ENCODE results near the gene ZMAT3.
A peak's percentile ranks its signal among the peaks of the same experiment; 100 is the strongest.
"Not testable (repeated sequence)": the region's sequence is repeated elsewhere in the genome, so short reads cannot be mapped to it uniquely, and the experiment has no call there.

Gene ZMAT3, protein sequence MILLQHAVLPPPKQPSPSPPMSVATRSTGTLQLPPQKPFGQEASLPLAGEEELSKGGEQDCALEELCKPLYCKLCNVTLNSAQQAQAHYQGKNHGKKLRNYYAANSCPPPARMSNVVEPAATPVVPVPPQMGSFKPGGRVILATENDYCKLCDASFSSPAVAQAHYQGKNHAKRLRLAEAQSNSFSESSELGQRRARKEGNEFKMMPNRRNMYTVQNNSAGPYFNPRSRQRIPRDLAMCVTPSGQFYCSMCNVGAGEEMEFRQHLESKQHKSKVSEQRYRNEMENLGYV

DNA sequence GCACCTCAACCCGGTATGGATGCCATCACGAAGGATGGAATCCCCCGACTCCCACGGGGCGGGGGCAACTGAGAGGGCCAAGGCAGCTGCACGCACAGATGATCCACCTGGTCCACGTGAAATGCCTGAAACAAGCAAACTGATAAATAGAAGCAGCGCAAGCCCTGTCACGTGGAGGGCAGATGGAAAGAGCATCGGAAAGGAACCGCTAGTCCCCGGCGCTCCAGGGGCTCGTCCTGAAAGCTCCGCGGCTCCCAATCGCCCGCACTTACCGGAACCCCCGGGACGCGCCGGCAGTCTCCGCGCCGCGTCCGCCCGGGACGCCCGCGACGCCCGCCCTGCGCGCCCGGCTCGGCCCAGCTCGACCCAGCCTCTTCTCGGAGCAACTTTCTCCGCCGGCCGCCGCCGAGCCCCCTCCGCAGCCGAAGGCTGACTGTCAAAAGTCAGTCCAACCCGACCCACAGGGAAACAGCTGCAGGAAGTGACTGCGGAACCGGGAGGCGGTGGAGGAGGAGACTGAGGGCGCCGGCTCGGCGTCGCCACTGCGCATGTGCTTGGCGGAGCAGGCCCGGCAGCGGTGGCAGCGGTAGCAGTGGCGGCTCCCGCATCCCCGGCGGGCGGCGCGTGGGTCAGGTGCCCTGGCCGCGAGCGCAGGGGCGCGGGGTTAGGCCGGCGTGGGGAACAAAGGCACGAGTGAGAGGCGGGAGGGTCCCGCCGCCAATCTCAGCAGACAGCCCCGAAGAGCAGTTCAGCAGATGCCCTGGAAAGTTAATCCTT is at the start of gene ZMAT3:
Gene ZMAT3 (minus strand): TSS at position 487 of the 777 bp plus-strand sequence. CDS start 4,057 bp downstream, outside the sequence.
- DNase-seq = peak; percentile 81

DNA sequence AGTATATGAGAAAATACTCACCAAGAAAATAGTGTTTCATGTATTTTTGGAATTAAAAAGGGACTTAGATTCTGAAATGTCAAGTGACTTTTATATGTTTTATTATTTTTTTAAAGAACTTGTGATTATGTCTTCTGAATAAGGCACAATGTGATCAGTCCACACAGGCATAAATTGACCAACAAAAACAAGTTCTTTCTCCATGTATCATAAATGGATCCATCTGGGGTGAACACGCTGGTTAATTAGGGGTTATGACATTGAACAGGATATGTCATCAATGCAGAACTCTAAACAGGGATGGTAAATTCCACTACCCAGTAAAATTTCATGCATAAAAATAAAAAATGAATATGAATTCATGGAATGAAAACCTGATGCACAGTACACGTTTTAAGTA is 45.2 kb upstream of the ZMAT3 start:
- DNase-seq = no peak

DNA sequence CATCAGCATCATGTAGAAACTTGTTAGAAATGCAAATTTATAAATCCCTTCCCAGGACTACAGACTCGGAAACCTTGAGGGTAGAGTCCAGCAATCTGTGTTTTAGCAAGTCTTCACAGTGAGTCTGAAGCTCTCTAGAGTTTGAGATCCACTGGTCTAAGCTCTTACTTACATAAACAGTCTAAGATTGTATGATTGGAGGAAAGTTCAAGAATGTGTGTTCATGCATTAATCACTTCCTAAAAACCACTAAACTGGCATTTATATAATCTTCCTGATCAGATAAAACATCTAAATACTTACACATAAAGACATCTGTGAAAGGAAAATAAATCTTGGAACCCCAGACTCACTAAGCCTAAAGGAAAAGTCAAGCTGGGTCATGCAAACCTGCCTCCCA is 43.8 kb upstream of the ZMAT3 start:
- DNase-seq = not testable (repeated sequence)

DNA sequence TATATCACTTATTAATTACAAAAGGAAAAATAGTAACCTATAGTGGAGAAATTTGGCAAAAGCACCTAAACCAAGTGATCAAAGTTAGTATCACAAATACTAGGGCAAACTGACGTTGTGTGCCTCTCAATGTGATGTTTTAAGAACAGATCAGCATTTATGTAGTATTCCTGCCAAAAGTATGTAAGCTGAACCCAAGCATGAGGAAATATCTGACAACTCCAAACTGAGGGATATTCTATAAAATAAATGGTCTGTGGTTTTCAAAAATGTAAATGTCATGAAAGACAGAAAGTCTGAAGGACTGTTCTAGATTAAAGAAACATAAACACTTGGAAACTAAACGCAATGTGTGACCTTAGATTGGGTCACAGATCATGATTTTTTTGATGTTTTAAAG is 42.3 kb upstream of the ZMAT3 start:
- no peak for DNase-seq

DNA sequence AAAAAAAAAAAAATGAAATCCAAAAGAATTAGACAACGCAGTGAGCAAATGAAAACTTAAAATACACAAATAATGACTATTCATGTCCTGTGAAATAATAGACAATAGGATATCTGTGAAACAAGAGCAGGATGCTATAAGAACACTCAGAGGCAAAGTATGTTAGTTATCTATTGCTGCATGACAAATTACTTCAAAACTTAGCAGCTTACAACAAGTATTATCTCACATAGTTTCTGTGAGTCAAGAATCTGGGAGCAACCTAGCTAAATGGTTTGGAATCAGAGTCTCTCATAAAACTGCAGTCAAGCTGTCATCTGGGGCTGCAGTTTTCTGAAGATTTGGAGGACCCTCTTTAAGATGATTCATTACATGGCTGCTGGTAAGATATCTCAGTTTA is 36.5 kb upstream of the ZMAT3 start:
- no peak for DNase-seq

DNA sequence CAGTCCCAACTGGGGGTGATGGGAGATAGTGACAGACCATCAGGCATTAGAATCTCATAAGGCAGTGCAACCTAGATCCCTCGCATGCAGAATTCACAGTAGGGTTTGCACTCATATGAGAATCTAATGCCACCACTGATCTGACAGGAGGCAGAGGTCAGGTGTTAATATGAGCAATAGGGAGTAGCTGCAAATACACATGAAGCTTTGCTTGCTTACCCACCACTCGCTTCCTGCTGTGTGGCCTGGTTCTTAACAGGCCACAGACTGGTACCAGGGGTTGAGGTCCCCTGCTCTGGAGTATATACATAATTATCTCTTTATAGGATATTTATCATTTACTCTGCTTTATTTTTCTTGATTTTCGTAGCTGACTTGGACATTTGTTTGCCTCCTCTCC is 36.0 kb upstream of the ZMAT3 start:
- DNase-seq = no peak

DNA sequence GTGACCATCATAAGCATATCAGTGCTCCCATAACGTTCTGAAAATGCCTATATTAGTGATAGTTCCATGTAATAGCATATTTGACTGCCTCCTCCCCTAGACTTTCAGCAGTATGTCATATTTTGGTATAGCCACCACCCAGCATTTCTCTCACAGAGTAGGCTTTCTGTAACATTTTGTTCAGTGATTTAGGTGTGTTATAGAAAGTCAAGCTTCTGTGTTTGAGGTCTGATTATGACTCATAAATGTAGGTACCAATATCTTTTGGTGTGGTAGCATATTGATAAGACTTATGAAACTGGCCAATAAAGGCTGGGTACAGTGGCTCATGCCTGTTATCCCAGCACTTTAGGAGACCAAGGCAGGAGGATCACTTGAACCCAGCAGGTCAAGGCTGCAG is 34.3 kb upstream of the ZMAT3 start:
- no peak for DNase-seq

DNA sequence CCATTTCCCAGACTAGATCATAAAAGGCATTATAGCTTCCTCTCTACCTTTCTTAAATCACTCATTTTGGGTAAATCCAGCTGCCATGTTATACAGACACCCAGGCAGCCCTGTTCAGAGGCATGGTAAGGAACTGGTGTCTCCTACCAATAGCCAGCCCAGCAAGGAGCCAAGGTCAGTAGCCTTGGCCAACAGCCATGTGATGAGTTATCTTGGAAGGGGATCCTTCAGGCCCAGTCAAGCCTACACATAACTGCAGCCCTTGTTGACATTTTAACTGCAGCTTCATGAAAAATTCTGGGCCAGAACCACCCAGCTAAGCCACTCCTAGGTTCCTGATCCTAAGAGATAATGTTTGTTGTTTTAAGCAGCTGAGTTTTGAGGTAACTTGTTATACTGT is 29.0 kb upstream of the ZMAT3 start:
- peak; percentile 43 for DNase-seq

DNA sequence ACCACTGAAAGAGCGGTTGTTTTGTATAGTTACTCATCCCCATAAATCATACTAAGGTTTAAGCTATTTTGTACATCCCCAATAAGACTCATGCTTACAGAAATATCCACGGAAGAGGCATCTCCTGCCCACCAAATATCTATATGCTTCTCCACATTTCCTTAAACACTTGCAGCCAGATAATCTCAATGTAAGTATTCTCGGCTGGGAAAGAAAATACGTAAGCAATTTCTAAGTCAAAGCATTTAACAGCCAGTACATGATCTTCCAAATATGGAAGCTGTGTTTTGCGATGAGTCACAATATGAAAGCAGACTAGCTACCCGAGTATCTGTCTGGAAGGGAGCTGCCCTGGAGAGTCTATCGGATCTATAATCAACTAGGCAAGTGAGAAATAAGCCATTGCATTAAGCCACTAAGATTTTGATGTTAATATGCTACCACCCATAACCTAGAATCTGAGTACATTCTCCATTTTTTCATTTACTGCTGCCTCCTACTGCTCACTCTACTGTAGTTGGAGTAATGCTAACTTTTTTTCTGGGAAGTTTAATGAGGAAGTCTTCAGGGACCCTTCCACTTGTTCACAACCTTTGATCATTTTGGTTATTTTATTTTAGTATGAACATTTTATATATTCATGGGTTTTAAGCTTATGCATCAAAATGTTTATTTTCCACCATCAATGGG is 26.9 kb upstream of the ZMAT3 start:
- DNase-seq = no peak

DNA sequence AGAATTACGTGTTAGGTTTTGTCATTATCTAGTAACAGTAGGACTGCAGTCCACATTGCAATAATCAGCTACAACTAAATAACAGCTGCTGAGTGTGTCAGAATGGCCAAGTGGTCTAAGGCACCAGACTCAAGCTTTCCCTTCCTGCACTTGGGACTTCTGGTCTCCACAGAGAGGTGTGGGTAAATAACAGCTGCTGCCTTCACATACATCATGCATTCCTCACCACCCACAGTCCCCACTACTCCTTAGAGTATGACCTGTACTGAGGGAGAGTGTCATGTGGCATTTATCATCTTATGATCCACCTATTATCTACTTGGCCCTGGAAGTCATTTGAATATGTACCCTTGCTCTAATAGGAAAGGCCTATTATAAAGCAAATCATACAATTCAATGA is 22.2 kb upstream of the ZMAT3 start:
- no peak for DNase-seq

DNA sequence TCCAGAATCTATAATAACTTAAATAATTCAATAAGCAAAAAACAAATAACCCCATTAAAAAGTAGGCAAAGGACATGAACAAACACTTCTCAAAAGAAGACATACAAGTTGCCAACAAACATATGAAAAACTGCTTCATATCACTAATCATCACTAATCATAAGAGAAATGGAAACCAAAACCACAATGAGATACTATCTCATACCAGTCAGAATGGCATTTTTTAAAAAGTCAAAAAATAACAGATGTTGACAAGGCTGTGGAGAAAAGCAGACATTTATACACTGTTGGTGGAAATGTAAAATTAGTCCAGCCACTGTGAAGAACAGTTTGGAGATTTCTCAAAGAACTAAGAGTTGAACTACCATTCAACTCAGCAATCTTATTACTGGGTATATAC is 19.5 kb upstream of the ZMAT3 start:
- no peak for DNase-seq

DNA sequence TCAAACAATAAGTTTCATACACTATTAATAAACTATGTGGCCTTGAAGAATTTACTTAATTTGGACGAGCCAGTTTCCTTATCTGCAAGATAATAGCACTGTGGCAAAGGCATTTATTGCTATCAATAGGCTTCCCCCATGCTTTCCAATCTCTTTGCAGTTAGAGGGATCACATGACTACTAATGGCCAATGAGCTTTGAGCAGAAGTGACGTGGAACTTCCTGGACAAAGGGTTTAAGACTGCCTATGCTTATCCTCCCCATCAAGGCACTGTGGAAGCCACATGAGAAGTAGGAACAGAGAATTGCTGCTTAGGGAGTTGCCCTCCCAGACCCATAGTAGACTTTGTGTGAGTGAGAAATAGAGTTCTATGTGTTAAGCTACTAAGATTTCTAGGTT is 16.7 kb upstream of the ZMAT3 start:
- peak; percentile 40 for DNase-seq

DNA sequence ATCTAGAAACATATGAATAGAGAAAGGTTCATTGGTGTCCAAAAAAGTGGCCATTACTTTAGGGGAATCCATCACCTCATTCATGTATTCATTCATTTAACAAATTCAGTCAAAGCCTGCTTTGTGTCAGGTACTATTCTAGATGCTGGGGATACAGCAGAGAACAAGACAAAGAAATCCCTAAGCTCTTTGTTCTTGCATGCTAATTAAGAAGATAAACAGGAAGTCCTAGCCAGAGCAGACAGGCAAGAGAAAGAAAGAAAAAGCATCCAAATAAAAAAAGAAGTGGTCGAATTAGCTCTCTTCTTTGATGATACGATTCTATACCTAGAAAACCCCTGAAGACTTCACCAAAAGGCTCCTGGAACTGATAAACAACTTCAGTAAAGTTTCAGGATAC is 12.4 kb upstream of the ZMAT3 start:
- no peak for DNase-seq

DNA sequence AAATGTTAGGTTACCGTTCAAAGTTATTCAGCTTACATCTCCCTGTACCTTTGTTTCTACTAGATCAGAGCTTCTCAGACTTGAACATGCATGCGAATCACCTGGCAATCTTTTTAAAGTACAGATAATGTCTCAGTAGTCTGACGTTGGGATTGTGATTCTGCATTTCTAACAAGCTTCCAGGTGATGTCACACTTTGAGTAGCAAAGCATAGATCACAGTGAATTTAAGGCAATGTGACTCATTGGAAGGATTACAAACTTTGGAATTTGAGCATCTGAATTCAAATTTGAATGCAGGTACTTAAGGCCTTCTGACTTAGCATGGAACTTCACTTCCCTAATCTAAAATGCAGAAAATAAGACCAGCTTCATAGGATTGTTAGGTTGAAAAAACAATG is 10.8 kb upstream of the ZMAT3 start:
- DNase-seq = no peak

DNA sequence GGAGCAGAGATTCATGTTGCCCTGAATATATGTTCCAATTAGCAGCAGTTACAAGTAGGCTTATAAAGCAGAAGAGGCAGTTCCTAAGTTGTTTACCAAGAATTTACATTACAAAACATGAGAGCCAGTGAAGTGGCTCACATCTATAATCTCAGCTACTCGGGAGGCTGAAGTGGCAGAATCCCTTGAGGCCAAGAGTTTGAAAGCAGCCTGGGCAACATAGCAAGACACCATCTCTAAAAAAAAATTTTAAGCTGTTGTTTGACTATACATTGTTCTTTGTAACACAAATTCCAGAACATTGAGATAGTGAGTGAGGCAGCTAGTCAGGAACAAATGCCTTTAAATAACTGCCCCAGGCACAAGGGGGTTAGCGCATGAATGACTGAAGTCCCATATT is 10.3 kb upstream of the ZMAT3 start:
- no peak for DNase-seq

DNA sequence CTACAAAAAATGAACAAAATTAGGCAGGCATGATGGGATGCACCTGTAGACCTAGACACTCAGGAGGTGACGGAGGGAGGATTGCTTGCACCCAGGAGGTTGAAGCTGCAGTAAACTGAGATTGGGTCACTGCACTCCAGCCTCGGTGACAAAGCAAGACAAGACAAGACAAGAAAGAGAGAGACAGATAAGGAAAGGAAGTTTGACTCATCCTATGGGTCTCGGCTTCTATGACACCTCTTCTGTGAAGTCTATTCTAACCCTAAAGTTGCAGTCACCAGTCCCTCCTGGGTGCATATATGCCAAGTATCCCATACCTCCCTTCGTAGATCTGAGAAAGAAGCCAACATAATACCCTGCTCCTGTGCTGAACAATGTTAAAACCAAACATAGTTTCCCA is 7.9 kb upstream of the ZMAT3 start:
- no peak for DNase-seq

DNA sequence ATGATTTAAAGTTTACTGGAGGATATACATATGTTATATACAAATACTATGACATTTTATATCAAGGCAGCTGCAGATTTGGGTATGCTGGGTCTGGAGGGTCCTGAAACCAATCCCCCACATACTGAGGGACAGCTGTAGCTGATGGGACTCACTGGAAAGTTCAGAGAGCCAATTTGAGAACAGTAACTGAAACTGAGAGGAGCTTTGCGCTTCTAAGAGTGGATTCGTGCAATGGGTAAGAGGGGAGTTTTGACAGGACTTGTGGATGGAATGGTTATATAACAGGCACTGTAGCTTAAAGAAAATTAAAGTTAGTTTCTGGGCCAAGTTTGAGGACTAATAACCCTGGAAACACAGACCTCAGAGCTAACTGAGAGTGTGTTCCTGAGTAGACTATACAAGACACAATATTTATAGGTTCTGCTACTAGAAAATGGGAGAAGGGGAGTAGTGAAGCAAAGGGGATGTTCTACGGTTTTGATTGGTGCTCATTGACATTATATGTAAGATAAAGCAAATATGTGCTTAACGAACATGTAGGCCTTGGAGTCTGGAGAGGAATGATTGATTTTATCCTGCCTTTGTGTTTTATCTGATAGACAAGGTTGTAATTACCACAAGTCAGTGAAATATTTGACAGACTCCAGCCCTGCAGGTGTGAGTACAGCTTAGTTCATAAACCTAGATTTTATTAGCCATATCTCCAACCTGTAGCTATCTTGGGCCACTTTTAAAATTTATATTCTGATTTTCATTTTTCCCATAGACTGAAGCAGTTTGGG is 4.8 kb upstream of the ZMAT3 start:
- no peak for DNase-seq

DNA sequence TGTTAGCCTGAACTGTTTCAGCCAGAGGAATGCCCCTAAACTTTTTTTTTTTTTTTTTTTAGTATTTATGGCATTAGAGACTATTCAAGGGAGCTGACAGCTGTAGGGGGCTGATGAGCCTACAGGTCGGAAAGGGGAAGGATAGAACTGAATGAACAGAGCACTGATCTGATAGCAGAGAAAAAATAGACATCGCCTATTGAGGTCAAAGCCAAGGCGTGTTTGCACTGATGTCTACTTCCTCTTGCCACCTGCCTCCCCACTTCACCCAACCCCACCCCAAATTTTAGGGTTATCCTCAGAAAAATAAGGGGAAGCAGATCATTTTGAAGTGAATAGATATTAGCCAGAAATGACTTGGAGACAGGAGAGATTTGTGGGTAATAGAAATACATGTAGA is 3.0 kb upstream of the ZMAT3 start:
- DNase-seq = peak; percentile 11

DNA sequence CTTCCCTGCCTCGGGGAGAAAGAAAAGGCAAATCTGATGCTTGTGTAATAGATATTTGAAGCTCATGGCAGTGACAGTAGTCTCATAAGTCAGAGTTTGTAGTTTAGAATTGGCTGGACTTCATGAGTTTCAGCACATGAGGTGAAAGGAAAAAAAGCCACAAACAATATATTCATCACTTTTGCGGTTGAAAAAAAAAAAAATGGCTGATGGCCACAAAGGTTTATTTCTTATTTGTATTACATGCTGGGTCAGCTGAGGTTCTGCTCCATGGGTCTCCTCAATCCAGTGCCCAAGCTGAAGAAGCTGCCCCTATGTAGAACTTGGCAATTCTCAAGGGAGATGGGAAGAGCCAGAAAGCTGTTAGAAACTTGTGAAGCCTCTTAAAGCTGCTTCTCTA is 2.2 kb upstream of the ZMAT3 start:
- no peak for DNase-seq

DNA sequence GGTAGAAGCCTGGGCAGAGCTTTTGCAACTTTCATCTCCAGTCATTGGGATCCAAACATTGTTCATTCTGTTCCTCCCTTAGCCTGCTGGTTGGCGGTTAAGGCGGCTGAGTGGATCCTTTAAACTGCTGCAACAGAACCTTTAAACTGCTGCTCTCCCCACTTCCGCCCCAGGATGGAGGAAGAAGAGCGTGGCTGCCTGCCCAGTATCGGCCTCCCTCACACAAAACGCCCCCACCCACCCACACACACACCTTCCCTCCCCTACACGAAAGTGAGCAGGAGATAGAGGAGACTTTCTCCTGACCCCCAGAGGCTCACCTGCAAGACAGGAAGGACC is 460 bp upstream of the ZMAT3 start:
- DNase-seq = peak; percentile 56

DNA sequence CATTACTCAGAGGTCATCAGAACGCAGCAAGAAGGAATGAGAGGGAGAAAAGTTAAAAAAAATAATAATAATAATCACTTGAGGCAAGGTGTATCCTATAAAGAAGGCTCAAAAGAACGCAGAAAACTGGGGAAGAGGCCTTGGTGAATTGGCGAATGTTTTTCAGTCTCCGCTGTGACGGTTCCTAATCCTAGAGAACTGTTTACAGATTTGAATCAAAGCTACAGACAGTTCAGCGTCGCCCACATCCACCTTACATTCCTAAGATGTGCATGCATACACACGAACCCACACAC is 634 bp downstream of the ZMAT3 start:
- no peak for DNase-seq

DNA sequence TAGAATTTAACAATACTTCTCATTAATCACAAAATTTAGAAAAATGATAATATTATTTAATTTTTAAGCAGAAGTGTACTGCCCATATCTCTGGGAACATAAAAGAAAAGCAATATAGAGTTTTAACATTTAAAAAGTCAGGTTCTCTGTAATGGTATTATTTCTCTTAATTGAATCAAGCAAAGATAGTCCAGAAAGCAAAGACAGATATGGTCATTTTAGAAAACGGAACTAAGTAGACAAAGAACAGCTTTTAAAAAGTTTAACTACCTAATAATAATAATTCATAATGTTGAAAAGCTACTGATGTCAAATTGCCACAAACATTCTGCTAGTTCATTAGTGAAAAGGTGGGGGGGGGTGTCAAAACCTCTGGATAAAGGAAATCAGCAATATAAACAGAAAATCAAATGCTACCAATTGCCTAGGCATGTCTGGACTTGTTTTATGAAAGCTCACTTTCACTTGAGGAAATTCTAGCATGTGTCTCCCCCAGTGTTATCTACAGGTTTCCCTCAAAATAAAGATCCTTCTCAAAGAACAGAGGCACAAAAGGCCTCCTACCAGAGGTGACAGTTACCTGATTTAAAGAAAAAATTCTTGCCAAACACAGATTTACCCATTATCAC is 1.7 kb downstream of the ZMAT3 start:
- peak; percentile 60 for DNase-seq
